ENCODE data around the gene CYP46A1.

The CYP46A1 gene

GRCh38 chr14:99728981-99729451 lies 44.9 kb downstream of the CYP46A1 start:
- no peak for TF ChIP-seq CTCF (IDR thresholded peaks at IDR 0.05; ENCODE audit: low read depth, low read length)
- DNase-seq = no peak
- Histone ChIP-seq H3K27me3 (no peaks in the 10 kb centered on the region; the same call in 1 of the 2 replicates), H3K4me3 (ENCODE audit: low read depth, low read length) (no peak overlapping the region), H3K9me3 (no peaks in the 10 kb centered on the region), H3K4me1 (no peaks in the 10 kb centered on the region), H3K36me3 (no peaks in the 10 kb centered on the region)

GRCh38 chr14:99729991-99730875 lies 46.1 kb downstream of the CYP46A1 start:
- no peaks in the 10 kb centered on the region for H3K4me1 ChIP-seq
- peak; percentile 87 for DNase-seq
- H3K36me3 ChIP-seq = no peaks in the 10 kb centered on the region
- H3K27me3 ChIP-seq = no peaks in the 10 kb centered on the region; the same call in 1 of the 2 replicates
- H3K9me3 ChIP-seq = no peaks in the 10 kb centered on the region
- H3K4me3 ChIP-seq (ENCODE audit: low read depth, low read length) = peak overlapping the region; percentile 26; the same call in 1 of the 2 replicates
- TF ChIP-seq CTCF (IDR thresholded peaks at IDR 0.05; ENCODE audit: low read depth, low read length) = peak; percentile 73

- TF ChIP-seq CTCF (IDR thresholded peaks at IDR 0.05; ENCODE audit: low read depth, low read length) = no peak
- H3K36me3 ChIP-seq = no peaks in the 10 kb centered on the region
- DNase-seq = peak; percentile 9
- no peaks in the 10 kb centered on the region for H3K9me3 ChIP-seq
- H3K4me1 ChIP-seq = no peaks in the 10 kb centered on the region
- no peaks in the 10 kb centered on the region; the same call in 1 of the 2 replicates for H3K27me3 ChIP-seq
- H3K4me3 ChIP-seq (ENCODE audit: low read depth, low read length) = no peak overlapping the region
These were observed 46.9 kb downstream of the CYP46A1 start for GRCh38 chr14:99730876-99731546.

GRCh38 chr14:99731547-99732435 lies 47.7 kb downstream of the CYP46A1 start:
- no peak overlapping the region for H3K4me3 ChIP-seq (ENCODE audit: low read depth, low read length)
- no peaks in the 10 kb centered on the region; the same call in 1 of the 2 replicates for H3K27me3 ChIP-seq
- no peaks in the 10 kb centered on the region for H3K36me3 ChIP-seq
- peaks cover 1% of the 10 kb centered on the region for H3K4me1 ChIP-seq
- no peak for TF ChIP-seq CTCF (IDR thresholded peaks at IDR 0.05; ENCODE audit: low read depth, low read length)
- no peaks in the 10 kb centered on the region for H3K9me3 ChIP-seq
- peak; percentile 17 for DNase-seq

GRCh38 chr14:99732436-99733210 lies 48.5 kb downstream of the CYP46A1 start:
- peak; percentile 8 for DNase-seq
- Histone ChIP-seq H3K4me3 (ENCODE audit: low read depth, low read length) (no peak overlapping the region), H3K9me3 (no peaks in the 10 kb centered on the region), H3K27me3 (no peaks in the 10 kb centered on the region; the same call in 1 of the 2 replicates), H3K36me3 (no peaks in the 10 kb centered on the region), H3K4me1 (peaks cover 6% of the 10 kb centered on the region)
- TF ChIP-seq CTCF (IDR thresholded peaks at IDR 0.05; ENCODE audit: low read depth, low read length) = no peak
